ENCODE results near the gene KCNQ1. TPM values are rescaled to one million over a fixed set of nuclear protein-coding genes. Genes with fewer than 3 reads are reported as not detected.

KCNQ1 gene
- total RNA-seq, 4 donors from 2014 or later = 0.81 to 2.2 (median 1.6) TPM

GRCh38 chr11:2742201-2742600 lies 297.4 kb downstream of the KCNQ1 start:
- 94% methylated on average over 5 of the region's 5 CpGs for WGBS, 2 donors
- no peak for DNase-seq (ENCODE audit: low spot score in 2 of 2)
- H3K4me3 ChIP-seq (ENCODE audit: low read depth, poor library complexity, severe bottlenecking) = no peak overlapping the region
- intact Hi-C loops (cut with DNase I; ENCODE audit: low total_unique reads) = no loop called here
- TF ChIP-seq POLR2A (IDR thresholded peaks at IDR 0.05) (no peak), CTCF (IDR thresholded peaks at IDR 0.05) (no peak)

GRCh38 chr11:2742611-2743426 lies 298.0 kb downstream of the KCNQ1 start:
- H3K4me3 ChIP-seq (ENCODE audit: low read depth, poor library complexity, severe bottlenecking) = no peak overlapping the region

GRCh38 chr11:2743427-2744110 lies 298.8 kb downstream of the KCNQ1 start:
- no peak for TF ChIP-seq POLR2A (IDR thresholded peaks at IDR 0.05)
- TF ChIP-seq CTCF (IDR thresholded peaks at IDR 0.05) = no peak
- intact Hi-C loops (cut with DNase I; ENCODE audit: low total_unique reads) = no loop called here
- 88 to 93% methylated on average over 21 of the region's 21 CpGs for WGBS, 2 donors
- no peak for DNase-seq (ENCODE audit: low spot score in 2 of 2)
- H3K4me3 ChIP-seq (ENCODE audit: low read depth, poor library complexity, severe bottlenecking) = no peak overlapping the region

More at GRCh38 chr11:2742611-2743426, 298.0 kb downstream of the KCNQ1 start:
- intact Hi-C loops (cut with DNase I; ENCODE audit: low total_unique reads) = no loop called here
- TF ChIP-seq CTCF (IDR thresholded peaks at IDR 0.05) (no peak), POLR2A (IDR thresholded peaks at IDR 0.05) (no peak)
- DNase-seq (ENCODE audit: low spot score in 2 of 2) = no peak
- 88 to 92% methylated on average over 20 of the region's 20 CpGs for WGBS, 2 donors

- TF ChIP-seq CTCF (IDR thresholded peaks at IDR 0.05) (no peak), POLR2A (IDR thresholded peaks at IDR 0.05) (no peak)
- no peak overlapping the region for H3K4me3 ChIP-seq (ENCODE audit: low read depth, poor library complexity, severe bottlenecking)
- intact Hi-C loops (cut with DNase I; ENCODE audit: low total_unique reads) = no loop called here
- DNase-seq (ENCODE audit: low spot score in 2 of 2) = no peak
- 79 to 87% methylated on average over 9 of the region's 9 CpGs for WGBS, 2 donors
Observed at GRCh38 chr11:2744166-2744565, 299.4 kb downstream of the KCNQ1 start.

GRCh38 chr11:2745511-2745910 lies 300.7 kb downstream of the KCNQ1 start:
- TF ChIP-seq CTCF (IDR thresholded peaks at IDR 0.05) = no peak
- TF ChIP-seq POLR2A (IDR thresholded peaks at IDR 0.05) = no peak
- no peak for DNase-seq (ENCODE audit: low spot score in 2 of 2)
- 93 to 95% methylated on average over 14 of the region's 14 CpGs for WGBS, 2 donors
- intact Hi-C loops (cut with DNase I; ENCODE audit: low total_unique reads) = no loop called here
- no peak overlapping the region for H3K4me3 ChIP-seq (ENCODE audit: low read depth, poor library complexity, severe bottlenecking)

Data from lower leg skin (tissue), 4 donors.